Measurements from ENCODE around the gene IGSF9B.
A peak's percentile ranks its signal among the peaks of the same experiment; 100 is the strongest.

IGSF9B gene

GRCh38 chr11:133917921-133918607, 38.7 kb downstream of the IGSF9B start:
- DNase-seq: no peak

- DNase-seq: no peak
Measured at GRCh38 chr11:133916784-133917440, 39.9 kb downstream of the IGSF9B start.

GRCh38 chr11:133913761-133914160, 43.0 kb downstream of the IGSF9B start:
- DNase-seq: no peak

- DNase-seq: peak; percentile 27
Measured at GRCh38 chr11:133911171-133911570, 45.6 kb downstream of the IGSF9B start.

GRCh38 chr11:133910101-133910500, 46.7 kb downstream of the IGSF9B start:
- DNase-seq: no peak

GRCh38 chr11:133908827-133909226, 47.9 kb downstream of the IGSF9B start:
- no peak for DNase-seq

GRCh38 chr11:133907841-133908241, 48.9 kb downstream of the IGSF9B start:
- no peak for DNase-seq

- no peak for DNase-seq
Measured at GRCh38 chr11:133907216-133907615, 49.6 kb downstream of the IGSF9B start.

- DNase-seq: no peak
Measured at GRCh38 chr11:133906746-133907145, 50.0 kb downstream of the IGSF9B start.

GRCh38 chr11:133906241-133906640, 50.5 kb downstream of the IGSF9B start:
- DNase-seq: no peak

GRCh38 chr11:133905677-133906156, 51.1 kb downstream of the IGSF9B start:
- no peak for DNase-seq

GRCh38 chr11:133904818-133905515, 51.8 kb downstream of the IGSF9B start:
- DNase-seq: no peak

- DNase-seq: no peak
Measured at GRCh38 chr11:133903875-133904817, 52.6 kb downstream of the IGSF9B start.

GRCh38 chr11:133903056-133903455, 53.7 kb downstream of the IGSF9B start:
- DNase-seq: no peak

GRCh38 chr11:133902506-133902905, 54.3 kb downstream of the IGSF9B start:
- no peak for DNase-seq

- DNase-seq: no peak
Measured at GRCh38 chr11:133901999-133902398, 54.8 kb downstream of the IGSF9B start.

GRCh38 chr11:133901316-133901715, 55.5 kb downstream of the IGSF9B start:
- no peak for DNase-seq

GRCh38 chr11:133900176-133901105, 56.3 kb downstream of the IGSF9B start:
- no peak for DNase-seq

GRCh38 chr11:133898770-133899115, 58.0 kb downstream of the IGSF9B start:
- DNase-seq: no peak

- no peak for DNase-seq
Measured at GRCh38 chr11:133898031-133898769, 58.6 kb downstream of the IGSF9B start.

- no peak for DNase-seq
Measured at GRCh38 chr11:133897331-133897650, 59.5 kb downstream of the IGSF9B start.
